Mesendoderm (in vitro differentiated cells): ENCODE results near the gene DISP3. TPM values are rescaled to one million over a fixed set of nuclear protein-coding genes. Genes with fewer than 3 reads are reported as not detected.

Experiments used
- DNase-seq: peaks from one replicate; pipeline ENCODE4 v3.0.0; 2013
- H2AK5ac ChIP-seq: 2 replicates; pipeline ENCODE4 v1.6.1; 2013; ENCODE audit warnings: low read length, inconsistent platforms
- H2BK120ac ChIP-seq: 2 replicates; pipeline ENCODE4 v1.6.1; 2013; ENCODE audit warnings: low read depth, mild to moderate bottlenecking, low read length, moderate library complexity, mixed read lengths
- H2BK15ac ChIP-seq: replicated peaks from 2 replicates; pipeline ENCODE4 v1.6.1; 2013; ENCODE audit warnings: low read depth, mild to moderate bottlenecking, moderate library complexity
- H2BK5ac ChIP-seq: 2 replicates; pipeline ENCODE4 v1.6.1; 2013; ENCODE audit warnings: low read length, inconsistent platforms
- H3K18ac ChIP-seq: 2 replicates; pipeline ENCODE4 v1.6.1; 2013; ENCODE audit warnings: mild to moderate bottlenecking, low read length, mixed read lengths
- H3K23ac ChIP-seq: one replicate; pipeline ENCODE4 v1.6.1; 2013; ENCODE audit warnings: low read length
- H3K27ac ChIP-seq: 2 replicates; pipeline ENCODE4 v1.5.1; 2013; ENCODE audit warnings: low read depth, mild to moderate bottlenecking, inconsistent platforms, low read length, moderate library complexity
- H3K27me3 ChIP-seq: 2 replicates; pipeline ENCODE4 v1.6.1; 2013; ENCODE audit warnings: low read length, control low read depth, mild to moderate bottlenecking, inconsistent platforms; ENCODE audit not compliant: insufficient read depth, poor library complexity
- H3K36me3 ChIP-seq: 2 replicates; pipeline ENCODE4 v1.6.1; 2013; ENCODE audit warnings: low read length, inconsistent platforms; ENCODE audit not compliant: control insufficient read depth, insufficient read depth
- H3K4ac ChIP-seq: one replicate; pipeline ENCODE4 v1.6.1; 2013; ENCODE audit warnings: low read depth, mild to moderate bottlenecking, low read length, moderate library complexity
- H3K4me1 ChIP-seq: 2 replicates; pipeline ENCODE4 v1.6.1; 2013; ENCODE audit warnings: low read depth, low read length, inconsistent platforms; ENCODE audit not compliant: control insufficient read depth
- H3K4me2 ChIP-seq: 2 replicates; pipeline ENCODE4 v1.6.1; 2013; ENCODE audit warnings: low read length
- H3K4me3 ChIP-seq: 2 replicates; pipeline ENCODE4 v1.5.1; 2013; ENCODE audit warnings: mild to moderate bottlenecking, low read length
- H3K56ac ChIP-seq: one replicate; pipeline ENCODE4 v1.6.1; 2013; ENCODE audit warnings: low read length
- H3K79me1 ChIP-seq: 2 replicates; pipeline ENCODE4 v1.6.1; 2013; ENCODE audit warnings: low read length, inconsistent platforms
- H3K79me2 ChIP-seq: 2 replicates; pipeline ENCODE4 v1.6.1; 2013; ENCODE audit warnings: mild to moderate bottlenecking, low read length; ENCODE audit not compliant: control insufficient read depth, insufficient read depth
- H3K9ac ChIP-seq: 2 replicates; pipeline ENCODE4 v1.6.1; 2013; ENCODE audit warnings: low read length, inconsistent platforms
- H4K5ac ChIP-seq: one replicate; pipeline ENCODE4 v1.6.1; 2013; ENCODE audit warnings: low read length
- H4K8ac ChIP-seq: one replicate; pipeline ENCODE4 v1.6.1; 2013; ENCODE audit warnings: low read depth, mild to moderate bottlenecking, control low read depth, low read length, moderate library complexity
- WGBS: extraction: QIAGEN DNeasy Blood & Tissue Kit; methylation state at CpG from one replicate; pipeline ENCODE4 v1.1.7; 2013; ENCODE audit warnings: low lambda C conversion rate, missing lambda C conversion rate; ENCODE audit not compliant: insufficient coverage; ENCODE audit errors: extremely low coverage; 5-methylcytosine and 5-hydroxymethylcytosine counted together
- polyA plus RNA-seq, 2 experiments: library from polyadenylated mRNA; stranded (reverse); fragments of 200-250 nt; gene quantifications; one replicate each; pipeline ENCODE4 v1.2.3, GENCODE V29; 2013

The DISP3 gene
- polyA plus RNA-seq (2013, experiment 1 of 2), result 0.81 TPM
- polyA plus RNA-seq (2013, experiment 2 of 2), result 0.76 TPM

- DNase-seq, result peak; percentile 92
- Histone ChIP-seq H4K5ac (no peak within 1 kb of the TSS), H2BK5ac (peak within 1 kb of the TSS; percentile 96), H2BK15ac (no peak within 1 kb of the TSS), H3K4me3 (peak within 1 kb of the TSS; percentile 58), H3K79me1 (no peaks in the 10 kb centered on the region), H3K4me1 (no peaks in the 10 kb centered on the region), H3K4ac (no peak within 1 kb of the TSS), H3K36me3 (no peaks in the 10 kb centered on the region), H3K23ac (no peak within 1 kb of the TSS), H3K18ac (peak within 1 kb of the TSS; percentile 73), H3K79me2 (no peaks in the 10 kb centered on the region), H2BK120ac (peak within 1 kb of the TSS; percentile 62), H2AK5ac (no peak within 1 kb of the TSS), H3K27ac (peak within 1 kb of the TSS; percentile 47), H3K4me2 (peak within 1 kb of the TSS; percentile 88), H3K9ac (peak within 1 kb of the TSS; percentile 77), H4K8ac (no peak within 1 kb of the TSS), H3K56ac (peak within 1 kb of the TSS; percentile 98), H3K27me3 (no peaks in the 10 kb centered on the region)
- no CpG with 5 or more reads among the region's 96 CpGs for WGBS
Observed at GRCh38 chr1:11478571-11479374, at the start of gene DISP3. Gene DISP3 (plus strand): TSS chr1:11479155. CDS start chr1:11500993, 21,838 bp downstream.

- H3K56ac ChIP-seq, result no peak overlapping the region
- H3K79me1 ChIP-seq, result no peaks in the 10 kb centered on the region
- no CpG with 5 or more reads among the region's 6 CpGs for WGBS
- no peak overlapping the region for H2AK5ac ChIP-seq
- no peak overlapping the region for H2BK15ac ChIP-seq
- H3K4me3 ChIP-seq, result no peak overlapping the region
- H3K23ac ChIP-seq, result no peak overlapping the region
- no peaks in the 10 kb centered on the region for H3K27me3 ChIP-seq
- no peaks in the 10 kb centered on the region for H3K79me2 ChIP-seq
- H3K36me3 ChIP-seq, result no peaks in the 10 kb centered on the region
- no peak overlapping the region for H3K4me2 ChIP-seq
- no peak overlapping the region for H2BK5ac ChIP-seq
- H3K18ac ChIP-seq, result no peak overlapping the region
- H2BK120ac ChIP-seq, result no peak overlapping the region
- no peak overlapping the region for H4K5ac ChIP-seq
- peak; percentile 4 for DNase-seq
- H4K8ac ChIP-seq, result no peak overlapping the region
- no peaks in the 10 kb centered on the region for H3K4me1 ChIP-seq
- no peak overlapping the region for H3K27ac ChIP-seq
- H3K9ac ChIP-seq, result no peak overlapping the region
- no peak overlapping the region for H3K4ac ChIP-seq
Observed at GRCh38 chr1:11429226-11429625, 49.7 kb upstream of the DISP3 start.

- no peaks in the 10 kb centered on the region for H3K79me2 ChIP-seq
- no CpG with 5 or more reads among the region's 10 CpGs for whole genome bisulfite sequencing
- no peak overlapping the region for H4K5ac ChIP-seq
- no peak overlapping the region for H3K56ac ChIP-seq
- H3K18ac ChIP-seq, result no peak overlapping the region
- no peak overlapping the region for H3K4me3 ChIP-seq
- no peak overlapping the region for H3K4me2 ChIP-seq
- H3K27me3 ChIP-seq, result no peaks in the 10 kb centered on the region
- H3K4ac ChIP-seq, result no peak overlapping the region
- H3K4me1 ChIP-seq, result no peaks in the 10 kb centered on the region
- no peak overlapping the region for H3K27ac ChIP-seq
- no peak overlapping the region for H4K8ac ChIP-seq
- H3K9ac ChIP-seq, result no peak overlapping the region
- DNase-seq, result no peak
- no peak overlapping the region for H2BK5ac ChIP-seq
- no peak overlapping the region for H3K23ac ChIP-seq
- H3K36me3 ChIP-seq, result no peaks in the 10 kb centered on the region
- H3K79me1 ChIP-seq, result no peaks in the 10 kb centered on the region
- no peak overlapping the region for H2BK120ac ChIP-seq
- H2BK15ac ChIP-seq, result no peak overlapping the region
- no peak overlapping the region for H2AK5ac ChIP-seq
Observed at GRCh38 chr1:11429935-11430334, 49.0 kb upstream of the DISP3 start.

- no peak overlapping the region for H2AK5ac ChIP-seq
- H3K9ac ChIP-seq, result no peak overlapping the region
- no peak overlapping the region for H4K5ac ChIP-seq
- no peak overlapping the region for H4K8ac ChIP-seq
- no peak for DNase-seq
- no peak overlapping the region for H2BK15ac ChIP-seq
- no peaks in the 10 kb centered on the region for H3K79me2 ChIP-seq
- H3K36me3 ChIP-seq, result no peaks in the 10 kb centered on the region
- no CpG with 5 or more reads among the region's 16 CpGs for WGBS
- H3K27ac ChIP-seq, result no peak overlapping the region
- H3K4me1 ChIP-seq, result no peaks in the 10 kb centered on the region
- no peak overlapping the region for H3K4ac ChIP-seq
- H3K4me3 ChIP-seq, result no peak overlapping the region
- no peaks in the 10 kb centered on the region for H3K79me1 ChIP-seq
- H2BK5ac ChIP-seq, result no peak overlapping the region
- no peak overlapping the region for H2BK120ac ChIP-seq
- no peak overlapping the region for H3K56ac ChIP-seq
- no peak overlapping the region for H3K18ac ChIP-seq
- H3K23ac ChIP-seq, result no peak overlapping the region
- no peak overlapping the region for H3K4me2 ChIP-seq
- no peaks in the 10 kb centered on the region for H3K27me3 ChIP-seq
Observed at GRCh38 chr1:11431941-11432507, 46.9 kb upstream of the DISP3 start.

- H2BK120ac ChIP-seq, result no peak overlapping the region
- H3K4me3 ChIP-seq, result no peak overlapping the region
- H2BK15ac ChIP-seq, result no peak overlapping the region
- no peak overlapping the region for H3K56ac ChIP-seq
- no peak overlapping the region for H3K23ac ChIP-seq
- H4K8ac ChIP-seq, result no peak overlapping the region
- H3K18ac ChIP-seq, result no peak overlapping the region
- WGBS, result no CpG with 5 or more reads among the region's 4 CpGs
- H3K4ac ChIP-seq, result no peak overlapping the region
- no peaks in the 10 kb centered on the region for H3K79me1 ChIP-seq
- H3K36me3 ChIP-seq, result no peaks in the 10 kb centered on the region
- DNase-seq, result no peak
- H3K4me1 ChIP-seq, result no peaks in the 10 kb centered on the region
- H3K9ac ChIP-seq, result no peak overlapping the region
- H2AK5ac ChIP-seq, result no peak overlapping the region
- no peak overlapping the region for H4K5ac ChIP-seq
- H3K27me3 ChIP-seq, result no peaks in the 10 kb centered on the region
- H3K27ac ChIP-seq, result no peak overlapping the region
- H3K4me2 ChIP-seq, result no peak overlapping the region
- no peak overlapping the region for H2BK5ac ChIP-seq
- H3K79me2 ChIP-seq, result no peaks in the 10 kb centered on the region
Observed at GRCh38 chr1:11432526-11432925, 46.4 kb upstream of the DISP3 start.
